G401 (cell line): ENCODE data around the gene ADCYAP1. TPM values are rescaled to one million over a fixed set of nuclear protein-coding genes. Genes with fewer than 3 reads are reported as not detected.
A peak's percentile ranks its signal among the peaks of the same experiment; 100 is the strongest.
"Not testable (repeated sequence)": the region's sequence is repeated elsewhere in the genome, so short reads cannot be mapped to it uniquely, and the experiment has no call there.

Experiments used
- DNase-seq: peaks from one replicate; pipeline ENCODE4 v3.0.0-alpha.2; 2015; ENCODE audit warnings: low spot score
- in situ Hi-C: cut with HindIII; loops from 2 replicates; pipeline ENCODE4 v1.10.0; 2016; ENCODE audit warnings: low sequenced_read_pairs, mixed read lengths
- total RNA-seq: library from RNA; depleted of rRNA; stranded (reverse); fragments of >200 nt; shearing (Covaris generic); gene quantifications from 2 replicates; pipeline ENCODE4 v1.2.3, GENCODE V29; 2014; rRNA removed

Gene ADCYAP1
- total RNA-seq = 5.0 and 13.9 TPM in 2 replicates

DNA sequence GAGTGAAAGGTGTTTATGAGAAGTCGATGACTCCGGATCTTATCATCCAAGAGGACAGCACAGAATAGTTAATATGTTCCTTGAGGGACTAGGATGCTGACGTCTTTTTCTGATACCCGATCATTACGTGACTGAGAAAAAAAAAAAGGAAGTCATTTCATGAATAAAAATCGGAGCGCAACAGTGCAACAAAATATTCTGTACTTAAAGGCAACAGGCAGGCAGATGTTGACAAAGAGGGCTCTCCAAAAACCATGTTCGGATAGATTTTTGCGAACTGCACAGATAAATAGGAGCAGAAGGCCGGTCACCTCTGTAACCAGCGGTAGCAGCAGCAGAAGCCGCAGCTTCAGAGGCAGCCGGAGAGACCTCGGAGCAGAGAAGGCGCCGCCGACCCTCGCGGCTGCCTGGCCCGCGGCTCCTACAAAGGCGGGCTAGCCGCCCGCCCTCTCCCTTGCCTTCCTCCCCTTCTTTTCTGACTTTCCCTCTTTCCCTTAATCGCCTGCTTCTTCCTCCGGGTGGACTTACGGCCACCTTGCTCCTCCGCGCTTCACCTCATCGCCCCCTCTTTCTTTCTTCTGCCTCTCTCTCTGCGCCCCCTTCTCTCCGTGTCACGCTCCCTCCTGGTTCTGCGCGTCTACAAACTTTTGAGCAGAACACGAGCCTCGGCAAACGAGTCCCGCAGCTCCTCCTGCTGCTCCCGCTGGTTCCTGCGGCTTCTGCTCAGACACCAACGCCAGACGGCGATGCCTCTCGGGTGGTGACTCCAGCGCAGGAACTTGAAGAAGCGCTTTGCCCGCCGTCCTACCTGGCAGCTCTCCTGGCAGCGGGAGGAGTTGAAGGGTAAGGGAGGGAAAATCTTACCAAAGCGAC lies at the start of gene ADCYAP1:
Gene ADCYAP1, plus strand, starts transcription at position 654 of the 873 bp plus-strand sequence. CDS start 516 bp downstream, outside the sequence.
- DNase-seq = no peak
- in situ Hi-C loops = no loop called here

- in situ Hi-C loops = no loop called here
Measured at GRCh38 chr18:857986-858385, 46.7 kb upstream of the ADCYAP1 start.

DNA sequence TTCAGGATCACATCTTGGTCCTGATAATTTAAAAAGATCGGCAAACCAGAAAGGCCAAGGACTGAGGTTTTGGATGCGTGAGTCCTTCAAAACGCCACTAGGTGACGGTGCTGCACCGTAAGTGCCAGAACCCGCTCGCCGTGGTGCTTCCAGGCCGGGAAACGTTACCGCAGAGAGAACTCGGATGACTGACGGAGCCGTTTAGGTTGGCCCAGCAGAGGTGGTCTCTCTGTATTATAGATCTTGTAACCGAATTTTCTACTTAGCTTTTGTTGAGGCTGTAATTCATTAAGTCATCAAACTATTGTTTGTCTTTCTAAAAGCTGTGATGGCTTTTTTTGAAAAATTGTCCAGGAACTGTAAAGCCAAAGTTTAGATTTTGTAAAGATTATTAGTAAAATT lies 39.8 kb upstream of the ADCYAP1 start:
- DNase-seq = peak; percentile 61
- in situ Hi-C loops = no loop called here

More at GRCh38 chr18:857986-858385, 46.7 kb upstream of the ADCYAP1 start:
- DNase-seq = no peak

- DNase-seq = no peak
- in situ Hi-C loops = no loop called here
Measured at GRCh38 chr18:867257-867656, 37.4 kb upstream of the ADCYAP1 start.

- DNase-seq, in situ Hi-C loops: not testable (repeated sequence)
Measured at GRCh38 chr18:873426-873825, 31.2 kb upstream of the ADCYAP1 start.

GRCh38 chr18:875912-876311 lies 28.8 kb upstream of the ADCYAP1 start:
- DNase-seq = no peak
- in situ Hi-C loops = no loop called here

GRCh38 chr18:877238-877637 lies 27.4 kb upstream of the ADCYAP1 start:
- in situ Hi-C loops = no loop called here
- no peak for DNase-seq

DNA sequence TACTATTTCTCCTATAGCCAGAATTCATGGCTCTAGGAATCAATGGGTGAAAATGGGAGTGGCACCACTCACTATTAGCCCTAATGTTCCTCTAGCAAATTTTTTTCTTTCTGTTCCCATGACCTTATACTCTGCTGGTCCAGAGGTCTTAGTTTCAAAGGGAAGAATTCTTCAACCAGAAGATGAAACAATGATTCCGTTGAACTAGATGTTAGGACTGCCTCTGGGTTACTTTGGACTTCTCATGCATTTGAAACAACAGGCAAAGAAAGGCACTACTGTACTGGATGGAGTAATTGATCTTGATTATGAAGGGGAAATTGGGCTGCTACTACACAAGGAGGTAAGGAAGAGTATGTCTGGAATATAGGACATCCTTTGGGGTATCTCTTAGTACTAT lies 18.6 kb upstream of the ADCYAP1 start:
- in situ Hi-C loops = no loop called here
- no peak for DNase-seq

GRCh38 chr18:887716-888115 lies 17.0 kb upstream of the ADCYAP1 start:
- in situ Hi-C loops = no loop called here
- no peak for DNase-seq

GRCh38 chr18:892316-892715 lies 12.4 kb upstream of the ADCYAP1 start:
- no peak for DNase-seq
- in situ Hi-C loops = no loop called here

GRCh38 chr18:896315-896714 lies 8.4 kb upstream of the ADCYAP1 start:
- in situ Hi-C loops = no loop called here
- no peak for DNase-seq

DNA sequence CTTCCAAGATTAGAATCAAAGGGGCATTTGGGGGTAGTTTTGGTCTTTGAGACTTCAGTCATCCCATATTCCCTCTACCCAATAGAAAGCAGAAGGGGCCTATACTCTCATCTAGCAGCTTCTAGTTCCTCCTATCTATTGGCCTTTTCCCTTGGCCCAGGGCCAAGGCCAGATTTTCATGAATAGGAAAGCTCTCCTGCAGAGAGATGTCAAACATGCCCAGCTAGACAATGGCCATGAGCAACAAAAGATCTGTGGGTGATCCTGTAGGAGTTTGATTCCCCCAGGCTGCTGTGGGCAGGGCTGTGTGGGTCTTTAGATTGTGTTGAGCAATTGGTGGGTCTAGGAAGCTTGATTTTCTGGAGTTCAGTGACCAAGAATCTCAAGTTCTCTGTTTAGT lies 2.9 kb upstream of the ADCYAP1 start:
- in situ Hi-C loops = no loop called here
- DNase-seq = no peak

GRCh38 chr18:902229-902628 lies 2.4 kb upstream of the ADCYAP1 start:
- in situ Hi-C loops = no loop called here
- no peak for DNase-seq

DNA sequence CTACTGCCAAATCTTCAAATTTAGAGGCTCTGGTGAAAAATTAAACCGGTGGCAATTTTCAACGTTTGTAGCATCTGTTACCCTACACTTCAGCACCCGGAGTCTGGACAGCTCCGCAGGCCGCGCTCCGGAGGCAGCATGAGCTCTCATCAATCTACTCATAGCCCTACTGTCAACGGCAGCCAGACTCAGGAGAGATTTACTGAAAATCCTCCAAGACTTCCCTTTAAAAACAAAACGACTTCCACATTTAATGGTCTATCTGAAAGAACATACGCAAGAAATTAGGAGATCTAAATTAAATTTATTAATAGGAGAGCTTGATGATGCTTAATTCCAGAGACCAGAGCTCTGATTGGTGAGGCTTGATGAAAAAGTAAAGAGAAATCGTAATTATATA lies 970 bp upstream of the ADCYAP1 start:
- in situ Hi-C loops = no loop called here
- no peak for DNase-seq

DNA sequence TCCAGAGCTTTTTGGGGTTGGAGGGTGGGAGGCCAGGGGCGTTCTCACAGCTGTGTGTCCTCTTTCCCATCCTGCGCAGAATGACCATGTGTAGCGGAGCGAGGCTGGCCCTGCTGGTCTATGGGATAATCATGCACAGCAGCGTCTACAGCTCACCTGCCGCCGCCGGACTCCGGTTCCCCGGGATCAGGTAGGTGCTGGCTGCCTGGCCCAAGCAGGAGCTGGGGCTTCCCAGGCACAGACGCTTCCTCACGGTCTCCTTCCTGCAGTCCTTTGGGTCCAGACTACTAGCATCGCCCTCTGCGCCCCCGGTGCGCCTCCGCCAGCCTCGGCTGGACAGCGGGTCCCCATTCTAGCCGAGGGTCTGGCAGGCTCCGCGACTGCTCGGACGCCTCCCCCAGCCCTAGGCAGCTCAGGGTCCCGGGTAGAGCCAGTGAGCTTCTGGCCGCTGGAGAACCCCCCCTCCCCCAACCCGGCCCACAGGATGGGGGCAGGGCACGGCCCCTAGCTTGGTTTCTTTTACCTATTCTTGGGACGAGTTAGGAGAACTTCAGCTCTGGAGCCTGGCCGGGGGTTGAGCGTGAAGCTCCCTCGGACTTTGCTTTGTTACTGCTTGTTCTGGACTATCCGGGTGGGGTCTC lies 756 bp downstream of the ADCYAP1 start:
- in situ Hi-C loops = no loop called here
- DNase-seq = no peak

DNA sequence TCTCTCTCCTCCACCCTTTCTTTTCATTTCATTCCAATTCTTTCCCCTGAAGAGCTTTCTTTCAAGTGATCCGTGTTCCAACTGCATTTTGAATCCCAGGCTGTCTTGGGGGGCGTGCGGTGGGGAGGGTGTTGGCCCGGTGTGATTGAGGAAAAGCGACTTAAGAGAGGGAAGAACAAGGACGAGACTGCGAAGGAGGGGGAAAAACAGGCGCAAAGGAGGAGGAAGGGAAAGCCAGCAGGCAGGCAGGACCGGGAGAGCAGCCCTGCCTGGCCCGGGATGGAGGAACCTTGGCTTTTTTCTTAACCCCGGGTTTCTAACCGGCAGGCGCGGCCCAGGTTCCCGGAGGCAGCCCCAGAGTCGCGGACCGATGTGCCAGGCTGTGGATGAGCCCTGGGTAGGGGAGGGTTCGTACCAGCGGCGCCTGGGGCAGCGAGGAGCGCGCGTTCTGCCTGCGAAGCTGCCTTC lies 1.3 kb downstream of the ADCYAP1 start:
- in situ Hi-C loops = no loop called here
- DNase-seq = no peak

GRCh38 chr18:906416-907114 lies 1.9 kb downstream of the ADCYAP1 start:
- no peak for DNase-seq
- in situ Hi-C loops = no loop called here

DNA sequence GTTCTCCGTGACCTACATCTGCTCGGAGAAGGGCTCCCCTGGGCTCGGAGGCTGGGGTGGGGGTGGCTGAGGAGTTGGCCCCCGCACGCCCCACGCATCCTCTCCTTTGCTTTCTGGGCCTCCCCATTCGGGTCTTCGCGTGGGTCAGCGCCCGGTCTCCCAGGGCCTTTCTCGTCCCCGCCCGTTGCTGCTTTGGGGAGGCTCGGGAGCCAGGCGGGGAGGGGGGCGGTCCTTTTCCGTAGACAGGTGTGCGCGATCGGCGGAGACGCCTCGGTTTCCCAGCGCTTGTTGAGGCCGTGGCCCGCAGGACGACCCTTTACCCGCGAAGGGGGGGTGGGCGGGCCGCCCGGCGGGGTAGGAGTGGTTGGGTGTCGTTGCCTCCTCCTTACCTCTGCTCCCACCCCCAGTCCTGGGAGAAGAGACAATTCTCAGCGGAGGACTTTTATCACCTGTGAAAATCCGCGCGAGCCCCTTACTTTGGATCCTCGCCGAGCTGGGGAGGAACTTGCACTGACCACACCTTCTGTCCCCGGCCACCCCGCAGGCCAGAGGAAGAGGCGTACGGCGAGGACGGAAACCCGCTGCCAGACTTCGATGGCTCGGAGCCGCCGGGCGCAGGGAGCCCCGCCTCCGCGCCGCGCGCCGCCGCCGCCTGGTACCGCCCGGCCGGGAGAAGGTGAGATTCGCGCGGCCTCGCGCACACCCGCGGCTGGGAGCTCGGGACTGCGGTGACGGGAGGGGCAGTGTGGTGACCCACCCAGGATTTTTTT lies 2.6 kb downstream of the ADCYAP1 start:
- peak; percentile 30 for DNase-seq
- in situ Hi-C loops = no loop called here
